Measurements from ENCODE around the gene PEPD. TPM values are rescaled to one million over a fixed set of nuclear protein-coding genes. Genes with fewer than 3 reads are reported as not detected.

Gene PEPD
- total RNA-seq, 2 experiments from 2014 or later: 29.3 to 30.6 TPM

DNA sequence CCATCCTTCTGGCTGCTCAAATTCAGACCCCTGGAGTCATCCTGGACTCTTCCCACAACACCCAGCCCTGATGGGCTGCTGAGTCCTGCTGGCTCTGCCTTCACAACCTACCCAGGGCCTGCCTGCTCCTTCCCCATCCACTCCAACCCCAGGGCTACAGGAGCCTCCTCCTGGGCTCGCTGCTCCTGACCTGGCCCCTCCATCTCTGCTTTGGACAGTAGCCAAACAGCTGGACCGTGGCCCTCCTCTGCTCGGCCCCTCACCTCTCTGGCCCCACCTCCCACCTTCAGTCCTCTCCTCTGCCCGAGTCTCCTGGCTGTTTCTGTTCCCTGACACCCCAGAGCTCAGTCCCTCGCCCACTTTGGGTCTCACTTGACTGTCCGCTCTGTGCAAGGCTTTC is 81.3 kb downstream of the PEPD start:
- H3K4me1 Mint-ChIP-seq (ENCODE audit: low read depth): no peaks in the 10 kb centered on the region
- ChIA-PET POLR2A (no interaction called here), CTCF (interaction anchor here (0.8 to 2.2 kb wide), 2 partner anchors 8 to 10 kb away, joined by 4 to 10 read pairs; no protein-coding TSS in a partner anchor)
- H3K27ac Mint-ChIP-seq: no peak overlapping the region
- no peak overlapping the region for H3K4me3 Mint-ChIP-seq
- no peaks in the 10 kb centered on the region for H3K9me3 Mint-ChIP-seq
- intact Hi-C loops (cut with micrococcal nuclease): no loop called here
- DNase-seq: no peak
- H3K27me3 Mint-ChIP-seq: no peaks in the 10 kb centered on the region
- no peaks in the 10 kb centered on the region for H3K36me3 Mint-ChIP-seq

GRCh38 chr19:33438987-33439781 is 82.4 kb downstream of the PEPD start:
- CTCF ChIA-PET: interaction anchor here (2.2 kb wide), 1 partner anchor 9 kb away, joined by 10 read pairs; no protein-coding TSS in a partner anchor

GRCh38 chr19:33437821-33438671 is 83.5 kb downstream of the PEPD start:
- Mint-ChIP-seq H3K27me3 (no peaks in the 10 kb centered on the region), H3K9me3 (no peaks in the 10 kb centered on the region), H3K36me3 (no peaks in the 10 kb centered on the region), H3K27ac (no peak overlapping the region), H3K4me3 (no peak overlapping the region), H3K4me1 (ENCODE audit: low read depth) (no peaks in the 10 kb centered on the region)
- no peak for DNase-seq
- intact Hi-C loops (cut with micrococcal nuclease): no loop called here
- CTCF ChIA-PET: no interaction called here
- POLR2A ChIA-PET: no interaction called here

More at GRCh38 chr19:33438987-33439781, 82.4 kb downstream of the PEPD start:
- Mint-ChIP-seq H3K4me3 (no peak overlapping the region), H3K9me3 (no peaks in the 10 kb centered on the region), H3K27me3 (no peaks in the 10 kb centered on the region), H3K36me3 (no peaks in the 10 kb centered on the region), H3K27ac (no peak overlapping the region), H3K4me1 (ENCODE audit: low read depth) (no peaks in the 10 kb centered on the region)
- intact Hi-C loops (cut with micrococcal nuclease): no loop called here
- POLR2A ChIA-PET: no interaction called here
- no peak for DNase-seq

- no peaks in the 10 kb centered on the region for H3K4me1 Mint-ChIP-seq (ENCODE audit: low read depth)
- H3K27me3 Mint-ChIP-seq: no peaks in the 10 kb centered on the region
- no peak for DNase-seq
- no peak overlapping the region for H3K27ac Mint-ChIP-seq
- H3K4me3 Mint-ChIP-seq: no peak overlapping the region
- no peaks in the 10 kb centered on the region for H3K36me3 Mint-ChIP-seq
- no peaks in the 10 kb centered on the region for H3K9me3 Mint-ChIP-seq
- ChIA-PET POLR2A (no interaction called here), CTCF (no interaction called here)
- intact Hi-C loops (cut with micrococcal nuclease): no loop called here
These were observed 84.2 kb downstream of the PEPD start for GRCh38 chr19:33437393-33437820.

DNA sequence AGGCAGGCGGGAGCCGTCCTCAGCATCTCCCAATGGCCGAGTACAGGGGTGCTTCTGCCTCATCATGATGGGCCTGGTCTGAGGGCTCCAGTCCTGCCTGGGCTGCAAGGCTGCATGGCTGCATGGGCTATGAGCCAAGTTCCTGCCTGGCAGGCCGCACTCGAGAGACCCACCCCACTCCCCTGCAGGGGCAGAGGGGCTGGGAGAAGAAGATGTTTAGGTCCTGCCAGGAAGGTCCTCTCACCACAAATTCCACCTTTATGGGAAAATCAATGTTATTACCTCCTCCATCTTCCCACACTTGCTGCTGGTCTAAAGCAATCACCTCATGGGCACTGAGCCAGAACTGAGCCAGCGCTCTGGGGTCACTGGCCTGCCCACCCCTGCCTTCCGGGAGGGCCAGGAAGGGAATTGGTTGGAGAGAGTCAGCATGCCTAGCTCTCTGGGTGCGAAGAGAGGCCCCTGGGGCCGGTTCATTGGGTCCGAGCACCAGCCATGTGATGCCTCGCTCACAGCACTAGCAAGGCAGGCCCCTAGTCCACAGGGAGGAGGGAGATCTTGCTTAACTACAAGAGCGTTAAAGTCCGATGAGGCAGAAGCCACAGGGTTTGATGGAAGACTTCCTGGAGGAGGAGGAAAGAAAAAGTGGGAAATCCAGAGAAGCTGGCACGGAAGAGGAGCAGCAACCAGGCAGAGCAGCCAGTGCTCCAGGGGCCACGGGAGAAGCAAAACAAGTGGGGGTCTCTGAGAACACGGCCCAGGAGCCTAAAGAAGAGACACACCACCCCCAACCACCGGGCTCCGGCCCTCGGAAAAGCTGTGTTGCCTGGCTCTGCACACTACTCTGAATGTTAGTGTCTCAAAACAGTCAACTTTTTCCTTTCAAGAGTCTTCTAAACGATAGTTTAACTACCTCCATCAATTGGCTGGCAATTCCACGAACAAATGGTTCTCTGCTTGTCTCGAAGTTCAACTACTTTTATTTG is 84.9 kb downstream of the PEPD start:
- no peaks in the 10 kb centered on the region for H3K27me3 Mint-ChIP-seq
- DNase-seq: no peak
- H3K4me3 Mint-ChIP-seq: no peak overlapping the region
- ChIA-PET POLR2A (no interaction called here), CTCF (no interaction called here)
- no peaks in the 10 kb centered on the region for H3K36me3 Mint-ChIP-seq
- no peaks in the 10 kb centered on the region for H3K4me1 Mint-ChIP-seq (ENCODE audit: low read depth)
- H3K9me3 Mint-ChIP-seq: no peaks in the 10 kb centered on the region
- intact Hi-C loops (cut with micrococcal nuclease): no loop called here
- H3K27ac Mint-ChIP-seq: no peak overlapping the region

DNA sequence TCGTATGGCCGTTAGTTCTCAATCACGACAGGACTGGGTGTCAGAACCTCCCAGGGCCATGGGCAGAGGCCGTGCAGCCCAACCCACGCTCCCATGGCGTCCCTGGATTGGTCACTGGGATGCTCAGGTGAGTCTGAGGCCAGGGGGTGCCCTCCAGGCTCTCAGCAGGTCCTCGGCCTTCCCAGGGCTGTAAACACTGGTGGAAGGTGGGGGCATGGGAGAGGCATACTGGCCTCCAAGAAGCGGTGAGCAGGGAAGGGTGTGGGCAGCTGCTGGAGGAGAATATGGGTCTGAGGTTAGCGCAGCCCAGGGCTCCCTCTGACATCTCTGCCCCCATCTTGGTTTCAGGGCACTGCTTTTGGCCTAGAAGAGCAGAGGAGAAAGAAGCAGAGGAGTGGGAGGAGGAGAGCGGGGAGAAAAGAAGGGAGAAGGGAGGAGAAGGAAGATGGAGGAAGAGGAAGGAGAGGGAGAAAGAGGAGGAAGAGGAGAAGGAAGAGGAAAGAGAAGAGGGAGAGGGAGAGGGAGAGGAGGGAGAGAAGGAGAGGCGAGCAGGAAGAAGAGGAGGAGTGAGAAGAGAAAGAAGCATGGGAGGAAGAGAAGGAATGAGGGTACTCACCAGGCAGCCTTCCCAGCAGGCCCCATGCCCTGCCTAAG is 85.8 kb downstream of the PEPD start:
- DNase-seq: no peak
- Mint-ChIP-seq H3K36me3 (no peaks in the 10 kb centered on the region), H3K4me1 (ENCODE audit: low read depth) (peaks cover 1% of the 10 kb centered on the region), H3K27ac (no peak overlapping the region), H3K9me3 (no peaks in the 10 kb centered on the region), H3K27me3 (no peaks in the 10 kb centered on the region), H3K4me3 (no peak overlapping the region)
- ChIA-PET POLR2A (no interaction called here), CTCF (no interaction called here)
- intact Hi-C loops (cut with micrococcal nuclease): no loop called here

GRCh38 chr19:33434886-33435705 is 86.5 kb downstream of the PEPD start:
- peaks cover 6% of the 10 kb centered on the region for H3K4me1 Mint-ChIP-seq (ENCODE audit: low read depth)
- ChIA-PET CTCF (interaction anchor here (1.2 kb wide), 1 partner anchor 335 kb away, joined by 3 read pairs; no protein-coding TSS in a partner anchor), POLR2A (no interaction called here)
- DNase-seq: no peak
- no peak overlapping the region for H3K27ac Mint-ChIP-seq
- H3K36me3 Mint-ChIP-seq: no peaks in the 10 kb centered on the region
- H3K9me3 Mint-ChIP-seq: no peaks in the 10 kb centered on the region
- no peak overlapping the region for H3K4me3 Mint-ChIP-seq
- intact Hi-C loops (cut with micrococcal nuclease): no loop called here
- no peaks in the 10 kb centered on the region for H3K27me3 Mint-ChIP-seq

DNA sequence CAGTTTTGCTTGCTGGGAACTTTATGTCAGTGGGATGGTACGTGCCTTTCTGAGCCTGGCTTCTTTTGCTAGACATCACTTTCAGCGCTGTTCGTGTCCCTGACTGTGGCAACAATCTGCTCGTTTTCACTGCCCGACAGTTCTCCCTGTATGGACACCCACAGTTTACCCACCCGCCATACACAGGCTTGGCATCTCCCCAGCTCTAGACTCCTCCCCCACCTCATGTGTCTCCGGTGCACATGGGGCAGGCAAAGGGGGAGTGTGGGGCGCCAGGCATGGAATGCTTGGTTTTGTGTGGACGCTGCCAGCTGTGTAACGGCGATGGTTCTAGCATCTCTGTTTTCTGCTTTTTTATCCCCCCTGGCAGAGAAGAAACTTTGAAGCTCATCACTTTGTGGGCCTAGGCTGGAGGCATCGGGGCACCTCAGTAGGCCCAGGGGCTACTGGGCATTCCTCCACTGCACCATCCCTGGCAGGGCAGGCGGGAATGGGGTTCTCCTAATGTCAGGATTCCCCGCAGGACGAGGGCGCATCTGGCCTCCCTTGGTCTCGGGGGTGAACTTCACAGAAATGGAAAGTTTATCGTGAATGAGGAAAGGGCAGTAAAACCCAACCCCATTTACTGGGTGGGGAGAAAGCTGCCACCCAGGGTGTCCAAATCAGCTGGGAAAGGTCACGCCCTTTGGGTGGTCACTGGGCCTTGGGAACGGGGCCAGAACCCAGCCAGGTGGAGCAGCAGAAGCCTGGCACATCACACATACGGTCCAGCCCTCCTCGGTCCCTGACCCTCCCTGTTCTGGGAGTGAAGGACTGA is 87.3 kb downstream of the PEPD start:
- H3K27ac Mint-ChIP-seq: no peak overlapping the region

GRCh38 chr19:33432446-33433170 is 89.0 kb downstream of the PEPD start:
- no peak for DNase-seq
- Mint-ChIP-seq H3K4me3 (no peak overlapping the region), H3K36me3 (no peaks in the 10 kb centered on the region), H3K27me3 (no peaks in the 10 kb centered on the region), H3K4me1 (ENCODE audit: low read depth) (peaks cover 6% of the 10 kb centered on the region), H3K27ac (no peak overlapping the region), H3K9me3 (no peaks in the 10 kb centered on the region)
- intact Hi-C loops (cut with micrococcal nuclease): no loop called here
- POLR2A ChIA-PET: no interaction called here
- CTCF ChIA-PET: interaction anchor here (0.7 to 1.7 kb wide), 8 partner anchors 8 to 345 kb away, joined by 3 to 9 read pairs (median 4); no protein-coding TSS in a partner anchor

More for the DNA sequence above, 87.3 kb downstream of the PEPD start:
- CTCF ChIA-PET: interaction anchor here (1.2 kb wide), 1 partner anchor 336 kb away, joined by 3 read pairs; no protein-coding TSS in a partner anchor
- Mint-ChIP-seq H3K9me3 (no peaks in the 10 kb centered on the region), H3K36me3 (no peaks in the 10 kb centered on the region), H3K27me3 (no peaks in the 10 kb centered on the region), H3K4me1 (ENCODE audit: low read depth) (peaks cover 6% of the 10 kb centered on the region), H3K4me3 (no peak overlapping the region)
- intact Hi-C loops (cut with micrococcal nuclease): no loop called here
- POLR2A ChIA-PET: no interaction called here
- no peak for DNase-seq

DNA sequence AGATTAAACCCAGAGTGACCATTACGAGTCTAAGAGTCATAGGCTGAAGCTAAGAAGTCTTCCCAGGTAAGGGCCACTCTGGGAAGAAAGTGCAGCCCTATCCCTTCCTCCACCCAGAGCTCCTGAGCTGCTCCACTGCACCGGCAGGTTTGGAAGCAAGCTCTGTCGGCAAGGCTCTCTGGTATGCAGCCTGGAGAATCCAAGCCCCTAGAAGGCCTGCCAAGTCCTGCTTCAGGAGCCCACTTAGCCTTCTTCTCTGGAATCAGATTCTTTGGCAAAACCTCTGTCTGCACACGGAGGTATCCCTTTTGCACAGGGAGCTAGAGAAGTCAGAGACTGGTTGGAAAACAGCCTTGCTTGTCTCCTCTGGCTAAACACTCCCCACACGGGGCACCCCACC is 89.6 kb downstream of the PEPD start:
- Mint-ChIP-seq H3K9me3 (no peaks in the 10 kb centered on the region), H3K27ac (no peak overlapping the region), H3K4me3 (no peak overlapping the region), H3K36me3 (no peaks in the 10 kb centered on the region), H3K4me1 (ENCODE audit: low read depth) (peaks cover 6% of the 10 kb centered on the region), H3K27me3 (no peaks in the 10 kb centered on the region)
- intact Hi-C loops (cut with micrococcal nuclease): no loop called here
- POLR2A ChIA-PET: no interaction called here
- no peak for DNase-seq
- CTCF ChIA-PET: interaction anchor here (0.7 to 1.7 kb wide), 7 partner anchors 8 to 346 kb away, joined by 3 to 9 read pairs (median 4); no protein-coding TSS in a partner anchor
